HCT116 (cell line): ENCODE measurements around the gene ESRRG.

Experiments used
- ATF3 ChIP-seq: IDR thresholded peaks from 2 replicates; pipeline ENCODE4 v1.6.1; 2012
- ZBTB33 ChIP-seq: IDR thresholded peaks from 2 replicates; pipeline ENCODE4 v1.6.1; 2011; ENCODE audit warnings: mild to moderate bottlenecking, low read length, moderate library complexity; ENCODE audit not compliant: insufficient replicate concordance; ENCODE audit errors: extremely low read depth

GRCh38 chr1:216560527-216560926 is 162.7 kb downstream of the ESRRG start:
- TF ChIP-seq ZBTB33 (no peak), ATF3 (no peak)
